Eye (tissue), 1 donor: ENCODE measurements around the gene ESD.
"Not testable (repeated sequence)": the region's sequence is repeated elsewhere in the genome, so short reads cannot be mapped to it uniquely, and the experiment has no call there.

Source experiments
- DNase-seq: peaks from one replicate; pipeline ENCODE4 v3.0.0-alpha.2; 2015

ESD gene

DNA sequence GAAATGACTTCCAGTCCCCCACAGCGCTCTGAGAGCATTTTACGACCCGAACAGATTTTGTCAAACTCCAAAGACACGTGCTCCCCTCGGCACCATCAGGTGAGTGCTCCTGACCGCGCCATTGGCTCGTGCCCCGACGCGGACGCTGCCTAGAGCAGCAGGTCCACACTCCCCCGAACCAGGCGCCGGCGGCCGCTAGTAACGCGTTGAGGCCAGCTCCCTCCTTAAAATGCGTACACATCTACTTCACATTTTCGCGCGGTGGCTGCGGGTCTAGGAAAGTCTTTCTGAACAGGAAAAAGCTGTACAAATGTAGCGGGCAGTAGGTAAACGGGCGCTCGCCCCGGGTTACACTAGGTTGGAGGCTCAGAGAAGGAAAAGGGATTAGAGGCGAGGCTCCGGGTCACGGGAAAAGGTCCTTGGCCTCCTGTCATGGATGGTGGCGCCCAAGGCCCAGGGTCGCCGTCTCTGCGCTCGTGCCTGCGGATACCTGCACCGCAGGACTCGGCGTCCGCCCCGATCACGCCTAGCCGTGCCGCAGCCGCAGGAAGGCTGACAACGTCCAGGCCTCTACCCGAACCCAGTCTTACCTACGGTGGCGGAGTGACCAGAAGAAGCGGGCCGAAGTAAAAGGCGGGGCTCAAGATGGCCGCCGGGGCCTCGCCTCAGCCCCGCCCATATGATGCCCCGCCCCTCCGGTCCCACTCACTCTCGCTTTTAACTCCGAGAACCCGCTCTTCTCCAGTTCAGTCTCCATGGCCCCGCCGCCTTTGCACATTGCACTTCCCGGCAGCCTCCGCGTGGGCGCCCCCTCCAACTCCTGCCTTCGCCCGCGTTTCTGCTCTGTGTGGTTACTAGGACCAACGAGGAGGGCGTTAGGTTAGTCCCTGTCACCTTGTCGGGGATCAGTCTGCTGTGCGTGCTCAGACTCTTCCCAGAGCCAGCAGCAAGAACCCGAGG, at the start of gene ESD:
Gene ESD (minus strand): TSS at position 647 of the 960 bp plus-strand sequence. CDS start 5,748 bp downstream, outside the sequence.
- peak; percentile 97 for DNase-seq

DNA sequence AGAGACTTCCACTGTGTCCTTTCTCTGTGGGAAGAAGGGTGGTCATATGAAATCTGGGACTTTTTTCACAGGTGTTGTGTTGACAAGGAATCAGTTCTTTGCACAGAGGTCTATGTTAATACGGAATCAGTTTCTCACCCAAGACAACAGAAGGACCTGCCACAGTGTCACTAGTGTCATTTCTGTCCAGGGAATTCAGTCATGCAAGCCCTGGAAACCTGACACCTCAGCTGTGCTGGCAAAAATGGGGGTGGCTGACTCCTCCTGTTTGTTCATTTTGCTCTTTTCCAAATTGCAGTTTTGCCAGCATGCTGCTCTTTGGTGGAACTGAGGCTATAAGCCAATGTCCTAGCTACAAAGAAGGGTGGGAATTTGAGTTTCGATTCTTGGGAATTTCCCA, 49.8 kb upstream of the ESD start:
- no peak for DNase-seq

GRCh38 chr13:46845146-46845545, 48.2 kb upstream of the ESD start:
- no peak for DNase-seq

- DNase-seq = no peak
Observed at GRCh38 chr13:46844431-46844830, 47.5 kb upstream of the ESD start.

DNA sequence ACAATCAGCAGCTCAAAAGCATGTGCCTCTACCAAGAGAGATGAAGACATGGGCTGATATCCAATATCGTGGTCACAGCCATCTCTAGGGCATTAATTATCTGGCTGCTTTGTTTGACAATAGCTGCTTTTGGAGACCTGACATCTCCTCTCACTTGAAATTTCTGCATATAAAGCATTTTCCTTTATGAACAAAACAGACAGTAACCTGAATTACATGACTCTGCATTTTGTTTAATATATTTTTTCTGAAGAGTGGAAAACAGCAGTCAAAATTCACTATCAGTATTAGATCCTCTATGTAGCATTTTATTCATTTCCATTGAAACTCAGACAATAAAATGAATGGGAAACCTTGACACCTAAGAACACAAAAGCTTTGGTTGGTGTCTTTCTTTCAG, 42.4 kb upstream of the ESD start:
- no peak for DNase-seq

DNA sequence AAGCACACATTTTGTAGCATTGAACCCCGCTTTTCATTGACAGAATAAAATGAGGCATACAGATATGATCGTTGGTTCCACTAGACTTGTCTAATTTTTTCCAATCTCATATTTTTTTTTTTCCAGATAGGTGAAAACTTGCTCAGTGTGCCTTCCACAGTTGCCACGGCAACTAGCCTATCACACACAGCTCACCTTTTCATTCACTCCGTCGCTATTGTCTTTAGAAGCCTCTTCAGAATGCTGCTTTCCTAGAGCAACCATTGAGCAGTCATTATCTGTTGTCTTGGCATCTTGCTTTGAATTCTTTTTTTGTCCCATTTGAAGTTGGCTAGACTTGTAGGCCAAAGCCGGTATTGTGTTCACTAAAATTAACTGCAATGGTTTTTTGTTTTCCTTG, 37.7 kb upstream of the ESD start:
- DNase-seq = no peak

DNA sequence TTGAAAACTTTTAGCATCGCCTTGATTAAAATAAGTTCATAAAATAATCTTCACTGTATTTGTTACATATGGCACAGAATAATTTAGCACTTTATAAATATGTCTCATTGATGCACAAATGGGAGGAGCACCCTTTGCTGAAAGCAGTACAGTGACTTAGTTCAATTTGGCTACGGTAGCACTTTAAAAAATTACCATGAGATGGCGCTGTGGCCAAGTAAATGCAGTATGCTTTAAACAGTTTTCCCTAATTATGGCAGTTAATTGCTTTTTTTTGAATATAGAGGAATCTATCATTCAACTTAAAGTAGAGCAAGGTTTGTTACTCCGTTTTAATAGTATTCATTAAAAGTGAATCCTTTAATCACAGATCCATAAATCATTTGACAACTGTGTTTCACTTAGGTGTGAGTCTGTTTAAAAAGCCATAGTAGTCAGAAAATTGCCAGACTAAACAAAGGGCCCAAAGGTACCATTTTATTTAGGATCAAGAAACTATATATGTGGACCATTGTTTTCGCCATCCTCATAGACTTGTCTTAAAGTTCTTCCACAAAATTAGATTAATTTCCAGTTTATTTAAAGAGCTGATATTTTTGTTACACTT, 34.7 kb upstream of the ESD start:
- peak; percentile 85 for DNase-seq

DNA sequence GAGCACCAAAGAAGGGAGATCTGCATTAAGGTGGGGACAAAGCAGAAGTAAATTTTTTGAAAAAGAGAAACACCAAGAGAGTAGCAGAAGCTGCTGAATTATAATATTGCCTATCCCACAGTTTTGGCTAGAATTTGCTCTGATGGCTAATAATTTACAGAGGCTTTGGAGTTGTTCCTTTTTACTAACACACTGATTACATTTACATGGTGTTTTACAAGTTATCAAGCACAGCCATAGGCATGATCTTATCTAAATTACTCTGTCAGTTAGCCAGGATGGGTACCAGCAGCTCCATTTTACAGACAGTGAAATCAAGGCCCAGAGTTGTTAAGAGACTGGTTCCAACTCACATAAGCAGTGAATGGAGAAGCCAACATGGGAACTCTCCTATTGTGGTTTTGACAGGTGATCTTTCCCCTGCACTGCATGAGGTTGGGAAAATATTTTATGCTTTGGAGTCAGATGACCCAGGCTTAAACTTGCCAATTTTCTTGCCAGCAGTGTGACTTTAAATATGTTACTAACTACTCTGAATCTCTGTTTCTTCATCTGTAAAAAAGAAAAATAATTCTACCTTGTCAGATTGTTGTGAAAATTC, 33.5 kb upstream of the ESD start:
- no peak for DNase-seq

- DNase-seq = no peak
Observed at GRCh38 chr13:46822551-46822950, 25.6 kb upstream of the ESD start.

GRCh38 chr13:46817838-46818476, 21.0 kb upstream of the ESD start:
- no peak for DNase-seq

- no peak for DNase-seq
Observed at GRCh38 chr13:46817095-46817494, 20.1 kb upstream of the ESD start.

DNA sequence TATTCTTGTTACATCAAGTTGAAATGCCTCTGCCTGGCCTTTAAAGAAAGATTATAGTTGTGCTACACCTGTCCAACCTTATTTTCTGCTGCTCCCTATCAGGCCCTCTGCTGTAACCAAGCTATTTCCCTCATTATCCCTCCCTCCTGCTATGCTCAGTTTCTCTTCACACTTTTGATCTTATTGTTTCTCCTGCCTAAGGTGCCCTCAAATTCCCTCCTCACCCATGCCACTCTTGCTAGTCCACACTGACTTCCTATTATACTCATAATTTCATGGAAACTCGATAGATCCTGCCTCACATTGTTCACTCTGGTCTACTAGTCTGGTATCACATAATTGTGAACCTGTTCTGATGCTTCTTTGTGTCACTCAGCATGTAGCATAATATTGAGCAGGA, 19.4 kb upstream of the ESD start:
- DNase-seq = peak; percentile 52

DNA sequence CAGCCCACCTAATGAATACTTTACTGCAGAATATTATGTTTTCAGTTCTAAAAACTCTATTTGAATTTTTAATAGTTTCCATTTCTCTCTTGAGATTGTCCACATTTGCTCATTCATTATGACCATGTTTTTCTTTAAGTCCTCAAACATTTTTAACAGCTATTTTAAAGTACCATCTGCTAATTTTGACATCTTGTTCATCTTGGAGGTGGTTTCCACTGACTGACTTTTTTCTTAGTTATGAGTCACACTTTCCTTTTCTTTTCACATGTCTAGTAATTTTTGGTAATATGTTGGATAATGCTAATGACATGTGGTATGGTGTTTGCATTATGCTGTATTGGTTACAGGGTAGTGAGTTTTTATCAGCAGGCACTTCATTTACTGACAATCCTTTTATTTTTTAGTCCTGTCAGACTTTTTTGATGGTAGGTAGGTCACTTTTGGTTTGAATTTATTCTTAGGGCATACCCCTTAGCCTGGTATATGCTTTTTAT, 15.4 kb upstream of the ESD start:
- no peak for DNase-seq

- no peak for DNase-seq
Observed at GRCh38 chr13:46810440-46810839, 13.5 kb upstream of the ESD start.

GRCh38 chr13:46804921-46805320, 8.0 kb upstream of the ESD start:
- DNase-seq = not testable (repeated sequence)

GRCh38 chr13:46804391-46804815, 7.4 kb upstream of the ESD start:
- DNase-seq = no peak

- DNase-seq = no peak
Observed at GRCh38 chr13:46803586-46803985, 6.6 kb upstream of the ESD start.

- no peak for DNase-seq
Observed at GRCh38 chr13:46801858-46802257, 4.9 kb upstream of the ESD start.

- DNase-seq = no peak
Observed at GRCh38 chr13:46799139-46799538, 2.2 kb upstream of the ESD start.

DNA sequence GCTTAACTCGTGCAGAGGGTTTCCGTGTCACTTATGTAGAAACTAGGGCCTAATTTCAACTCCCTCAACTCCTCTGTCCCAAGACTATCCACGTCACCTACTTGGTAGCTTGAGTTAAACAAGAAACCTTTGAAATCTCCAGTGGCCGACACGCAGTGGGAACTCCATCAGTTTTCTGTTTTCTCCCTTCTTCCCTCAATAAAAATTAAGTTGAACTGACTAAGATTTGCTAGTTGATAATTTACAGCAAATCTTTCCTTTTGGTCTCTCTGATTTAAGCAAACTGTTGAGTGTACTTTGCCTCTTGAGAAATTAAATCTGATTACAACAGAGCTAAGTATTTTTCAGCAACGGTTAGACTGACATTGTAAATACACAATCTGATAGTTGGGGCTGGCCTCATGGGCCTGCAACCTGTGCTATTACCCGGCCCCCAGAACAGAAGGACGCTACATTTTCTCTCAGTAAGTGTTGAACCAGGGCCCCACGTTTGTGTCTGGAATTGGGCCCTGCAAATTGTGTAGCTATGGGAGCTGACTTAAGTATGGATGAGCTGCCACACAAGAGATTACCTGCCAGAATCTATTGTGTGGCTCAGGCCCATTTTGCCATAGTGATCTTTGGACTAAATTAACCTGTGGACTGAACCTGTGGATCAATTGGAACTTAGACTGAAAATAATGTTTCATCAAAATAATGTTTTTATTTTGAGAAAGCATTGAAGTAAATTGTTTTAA, 708 bp upstream of the ESD start:
- DNase-seq = no peak

GRCh38 chr13:46796129-46796514, 839 bp downstream of the ESD start:
- DNase-seq = no peak

GRCh38 chr13:46795321-46795720, 1.6 kb downstream of the ESD start:
- peak; percentile 29 for DNase-seq
